A673 (cell line): ENCODE results near the gene GATA1. TPM values are rescaled to one million over a fixed set of nuclear protein-coding genes. Genes with fewer than 3 reads are reported as not detected.

Source experiments
- BruUV-seq: library from RNA; stranded (reverse); fragments of 400-500 nt; replicated peaks from 2 replicates; lab custom pipeline; 2021; lab: Mats Ljungman, UMichigan
- CTCF ChIA-PET: fragments of 300-600 bp; sonication (Branson Sonifier 250); formaldehyde crosslinking; loops from one replicate; lab custom pipeline; 2022; ENCODE audit warnings: antibody characterized with exemption; lab: Charles Lee
- POLR2A ChIA-PET: fragments of 300-600 bp; sonication (Branson Sonifier 250); formaldehyde crosslinking; loops from one replicate; lab custom pipeline; 2022; ENCODE audit warnings: antibody characterized with exemption; ENCODE audit not compliant: low non-redundant PET; lab: Charles Lee
- DNase-seq: peaks from one replicate; pipeline ENCODE4 v3.0.0-alpha.2; 2015; ENCODE audit warnings: low spot score
- H3K27ac ChIP-seq: fragments of 200-600 bp; sonication (generic); 2 replicates; pipeline ENCODE4 v1.5.1; 2016; ENCODE audit warnings: mixed run types, low read depth, mild to moderate bottlenecking, mixed read lengths, antibody characterized with exemption, low read length; ENCODE audit not compliant: poor library complexity, severe bottlenecking
- H3K27me3 ChIP-seq: fragments of 200-600 bp; sonication (generic); replicated peaks from 2 replicates; pipeline ENCODE4 v1.6.1; 2017; ENCODE audit warnings: mixed run types, low read depth, mild to moderate bottlenecking, mixed read lengths, antibody characterized with exemption, low read length; ENCODE audit not compliant: insufficient read depth, poor library complexity
- H3K36me3 ChIP-seq: fragments of 200-600 bp; sonication (generic); 2 replicates; pipeline ENCODE4 v1.6.1; 2016; ENCODE audit warnings: mixed run types, mild to moderate bottlenecking, mixed read lengths, antibody characterized with exemption, low read length; ENCODE audit not compliant: insufficient read depth, poor library complexity, severe bottlenecking
- H3K4me1 ChIP-seq: fragments of 200-600 bp; sonication (generic); 2 replicates; pipeline ENCODE4 v1.6.1; 2017; ENCODE audit warnings: mixed run types, mild to moderate bottlenecking, mixed read lengths, antibody characterized with exemption, low read length; ENCODE audit not compliant: insufficient read depth, poor library complexity, severe bottlenecking
- H3K4me3 ChIP-seq: fragments of 200-600 bp; sonication (generic); 2 replicates; pipeline ENCODE4 v1.5.1; 2016; ENCODE audit warnings: low read depth, mixed run types, mild to moderate bottlenecking, mixed read lengths, low read length; ENCODE audit not compliant: poor library complexity, severe bottlenecking
- H3K9me3 ChIP-seq: fragments of 200-600 bp; sonication (generic); 2 replicates; pipeline ENCODE4 v1.6.1; 2016; ENCODE audit warnings: mixed run types, low read depth, mild to moderate bottlenecking, mixed read lengths, antibody characterized with exemption, low read length; ENCODE audit not compliant: poor library complexity, severe bottlenecking
- CTCF ChIP-seq: fragments of 300-800, 200-600 bp; sonication (generic); conservative IDR thresholded peaks from 2 replicates; pipeline ENCODE4 v1.5.1; 2017; ENCODE audit warnings: low read depth, mild to moderate bottlenecking, antibody characterized with exemption, low read length, moderate library complexity, mixed read lengths
- EZH2 ChIP-seq: fragments of 200-600 bp; sonication (generic); IDR thresholded peaks from 2 replicates; pipeline ENCODE4 v1.6.1; 2017; ENCODE audit warnings: borderline replicate concordance, low read depth, mild to moderate bottlenecking, mixed read lengths, antibody characterized with exemption, low read length; ENCODE audit not compliant: poor library complexity, severe bottlenecking
- intact Hi-C: fragments of 100-400 bp; cut with micrococcal nuclease; formaldehyde crosslinking; loops from one replicate; pipeline ENCODE4 v1.10.0; 2022; ENCODE audit not compliant: unreplicated experiment
- total RNA-seq: library from RNA; stranded (reverse); gene quantifications from 2 replicates; pipeline ENCODE4 v1.2.3, GENCODE V29; 2021

GATA1 gene
- total RNA-seq, 1 experiment from 2014 or later: not detected

GRCh38 chrX:48802089-48802904 is 15.9 kb downstream of the GATA1 start:
- intact Hi-C loops: loop anchor here (10.0 kb wide), 2 partner anchors 93 to 143 kb away; partner anchors contain the start of genes PQBP1 and TIMM17B
- Histone ChIP-seq H3K9me3 (no peaks in the 10 kb centered on the region), H3K4me3 (peak overlapping the region; percentile 74), H3K27ac (peak overlapping the region; percentile 99), H3K36me3 (no peaks in the 10 kb centered on the region), H3K4me1 (no peaks in the 10 kb centered on the region), H3K27me3 (no peaks in the 10 kb centered on the region)
- ChIA-PET POLR2A (interaction anchor here (0.6 kb wide), 2 partner anchors 14 to 467 kb away, joined by 3 to 6 read pairs; no protein-coding TSS in a partner anchor), CTCF (no interaction called here)
- no peak for TF ChIP-seq CTCF
- no peak for TF ChIP-seq EZH2
- peak; percentile 83 for DNase-seq
- BruUV-seq: TSS peak; percentile 52

- H3K4me1 ChIP-seq: no peaks in the 10 kb centered on the region
- H3K36me3 ChIP-seq: no peaks in the 10 kb centered on the region
- peak overlapping the region; percentile 74 for H3K4me3 ChIP-seq
- no TSS peak for BruUV-seq
- TF ChIP-seq EZH2 (no peak), CTCF (no peak)
- ChIA-PET POLR2A (no interaction called here), CTCF (no interaction called here)
- H3K27me3 ChIP-seq: no peaks in the 10 kb centered on the region
- intact Hi-C loops: loop anchor here (10.0 kb wide), 2 partner anchors 92 to 142 kb away; partner anchors contain the start of genes PQBP1 and TIMM17B
- DNase-seq: no peak
- peak overlapping the region; percentile 99 for H3K27ac ChIP-seq
- H3K9me3 ChIP-seq: no peaks in the 10 kb centered on the region
Observed at GRCh38 chrX:48802905-48803200, 16.5 kb downstream of the GATA1 start.

- DNase-seq: no peak
Observed at GRCh38 chrX:48806081-48806480, 19.7 kb downstream of the GATA1 start.

More at GRCh38 chrX:48806081-48806480, 19.7 kb downstream of the GATA1 start:
- Histone ChIP-seq H3K9me3 (no peaks in the 10 kb centered on the region), H3K4me3 (no peak overlapping the region), H3K27me3 (no peaks in the 10 kb centered on the region), H3K4me1 (no peaks in the 10 kb centered on the region), H3K27ac (no peak overlapping the region), H3K36me3 (no peaks in the 10 kb centered on the region)
- ChIA-PET POLR2A (no interaction called here), CTCF (no interaction called here)
- no TSS peak for BruUV-seq
- intact Hi-C loops: loop anchor here (10.0 kb wide), 2 partner anchors 89 to 139 kb away; partner anchors contain the start of genes PQBP1 and TIMM17B
- TF ChIP-seq CTCF (0 out of 2 replicates have a peak, but pooled peaks have one; percentile 13), EZH2 (no peak)
